GM19397 (cell line): ENCODE results near the gene CYP4A11.
"Not testable (repeated sequence)": the region's sequence is repeated elsewhere in the genome, so short reads cannot be mapped to it uniquely, and the experiment has no call there.

Experiments
- ATAC-seq: cut with Tn5 transposase; IDR thresholded peaks from one replicate; pipeline ENCODE4 v1.9.1; 2021; ENCODE audit warnings: mild to moderate bottlenecking, moderate library complexity; ENCODE audit not compliant: unreplicated experiment

The CYP4A11 gene, protein sequence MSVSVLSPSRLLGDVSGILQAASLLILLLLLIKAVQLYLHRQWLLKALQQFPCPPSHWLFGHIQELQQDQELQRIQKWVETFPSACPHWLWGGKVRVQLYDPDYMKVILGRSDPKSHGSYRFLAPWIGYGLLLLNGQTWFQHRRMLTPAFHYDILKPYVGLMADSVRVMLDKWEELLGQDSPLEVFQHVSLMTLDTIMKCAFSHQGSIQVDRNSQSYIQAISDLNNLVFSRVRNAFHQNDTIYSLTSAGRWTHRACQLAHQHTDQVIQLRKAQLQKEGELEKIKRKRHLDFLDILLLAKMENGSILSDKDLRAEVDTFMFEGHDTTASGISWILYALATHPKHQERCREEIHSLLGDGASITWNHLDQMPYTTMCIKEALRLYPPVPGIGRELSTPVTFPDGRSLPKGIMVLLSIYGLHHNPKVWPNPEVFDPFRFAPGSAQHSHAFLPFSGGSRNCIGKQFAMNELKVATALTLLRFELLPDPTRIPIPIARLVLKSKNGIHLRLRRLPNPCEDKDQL

GRCh38 chr1:46941135-46941694, at the start of gene CYP4A11:
TSS of gene CYP4A11 (minus strand) at chr1:46941476. CDS start at chr1:46941433, 43 bp downstream.
- ATAC-seq, result no peak

DNA sequence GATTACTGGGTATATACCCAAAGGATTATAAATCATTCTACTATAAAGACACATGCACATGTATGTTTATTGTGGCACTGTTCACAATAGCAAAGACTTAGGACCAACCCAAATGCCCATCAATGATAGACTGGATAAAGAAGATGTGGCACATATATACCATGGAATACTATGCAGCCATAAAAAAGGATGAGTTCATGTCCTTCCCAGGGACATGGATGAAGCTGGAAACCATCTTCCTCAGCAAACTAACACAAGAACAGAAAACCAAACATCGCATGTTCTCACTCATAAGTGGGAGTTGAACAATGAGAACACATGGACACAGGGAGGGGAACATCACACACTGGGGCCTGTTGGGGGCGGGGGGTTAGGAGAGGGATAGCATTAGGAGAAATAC, 49.3 kb upstream of the CYP4A11 start:
- ATAC-seq, result not testable (repeated sequence)

DNA sequence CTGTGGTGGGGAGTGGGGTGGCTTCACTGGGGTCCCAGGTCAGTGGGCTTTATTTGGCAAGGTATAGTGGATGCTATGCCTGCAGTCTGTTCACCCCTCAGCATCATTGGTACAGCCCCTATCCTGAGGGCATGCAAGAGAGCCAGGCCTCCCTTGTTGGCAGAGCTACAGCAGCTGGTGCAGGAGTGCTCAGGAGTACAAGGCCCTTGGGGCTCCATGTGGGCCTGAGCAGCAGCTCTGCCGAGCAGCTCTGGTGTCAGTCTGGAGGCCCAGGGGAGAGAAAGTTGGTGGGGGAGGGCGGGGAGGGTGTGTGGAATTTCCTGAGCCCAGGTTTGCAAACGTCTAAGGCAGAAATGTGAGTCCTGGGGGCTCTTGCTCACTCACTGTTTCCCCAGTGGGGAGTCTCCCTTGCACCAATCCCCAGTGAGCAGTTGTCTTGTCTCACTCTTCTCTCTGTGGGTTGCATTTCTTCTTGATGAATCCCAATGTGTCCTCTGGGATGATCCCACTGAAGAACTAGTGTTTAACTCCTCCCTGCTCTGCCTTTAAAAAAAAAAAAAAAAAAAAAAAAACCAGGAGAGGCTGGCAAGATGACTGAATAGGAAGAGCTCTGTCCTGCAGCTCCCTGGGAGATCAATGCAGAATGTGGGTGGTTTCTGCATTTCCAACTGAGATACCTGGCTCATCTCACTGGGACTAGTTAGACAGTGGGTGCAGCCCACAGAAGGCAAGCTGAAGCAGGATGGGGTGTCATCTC, 42.7 kb upstream of the CYP4A11 start:
- ATAC-seq, result no peak

DNA sequence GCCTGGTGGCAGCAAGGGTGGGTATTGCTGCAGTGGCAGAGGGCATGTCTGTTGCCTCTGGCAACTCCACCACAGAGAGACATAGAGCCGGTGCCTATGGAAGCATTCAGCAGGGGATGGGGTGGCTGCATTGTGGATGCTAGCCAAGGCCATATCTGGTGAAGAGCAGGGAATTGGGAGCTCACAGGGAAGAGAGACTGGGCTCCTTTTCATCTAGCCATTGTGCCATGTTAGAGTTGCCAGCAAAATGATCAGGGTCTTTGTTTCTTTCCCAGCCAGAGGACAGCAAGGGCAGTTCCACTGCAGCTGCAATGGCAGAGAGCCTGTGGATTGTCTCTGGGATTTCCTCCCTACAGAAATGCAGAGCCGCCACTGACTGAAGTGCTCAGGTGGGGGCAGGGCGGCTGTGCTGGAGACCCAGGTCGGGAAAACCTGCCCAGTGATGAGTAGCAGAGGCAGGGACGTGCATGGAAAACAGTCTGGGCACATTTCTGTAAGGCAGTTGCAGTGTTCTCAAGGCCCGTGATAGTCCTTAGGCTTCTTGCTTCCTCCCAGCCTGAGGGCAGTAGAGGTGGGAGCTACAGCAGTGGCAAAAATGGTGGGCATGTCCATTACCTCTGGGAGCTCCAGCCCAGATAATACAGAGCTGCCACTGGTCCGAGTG, 42.0 kb upstream of the CYP4A11 start:
- ATAC-seq, result no peak

- no peak for ATAC-seq
These were observed 27.8 kb upstream of the CYP4A11 start for GRCh38 chr1:46969014-46969619.

DNA sequence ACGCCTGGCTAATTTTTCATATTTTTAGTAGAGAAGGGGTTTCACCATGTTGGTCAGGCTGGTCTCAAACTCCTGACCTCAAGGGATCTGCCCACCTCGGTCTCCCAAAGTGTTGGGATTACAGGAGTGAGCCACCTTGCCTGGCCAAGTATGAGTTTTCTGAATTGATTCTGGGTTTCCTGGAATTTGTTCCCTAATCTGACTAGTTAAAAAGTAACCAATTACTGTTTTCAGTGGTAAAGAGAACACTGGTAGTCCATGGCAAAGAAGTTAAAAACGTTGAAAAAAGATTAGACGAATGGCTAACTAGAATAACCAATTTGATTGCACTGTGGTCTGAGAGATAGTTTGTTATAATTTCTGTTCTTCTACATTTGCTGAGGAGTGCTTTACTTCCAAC, 21.0 kb upstream of the CYP4A11 start:
- ATAC-seq, result not testable (repeated sequence)

DNA sequence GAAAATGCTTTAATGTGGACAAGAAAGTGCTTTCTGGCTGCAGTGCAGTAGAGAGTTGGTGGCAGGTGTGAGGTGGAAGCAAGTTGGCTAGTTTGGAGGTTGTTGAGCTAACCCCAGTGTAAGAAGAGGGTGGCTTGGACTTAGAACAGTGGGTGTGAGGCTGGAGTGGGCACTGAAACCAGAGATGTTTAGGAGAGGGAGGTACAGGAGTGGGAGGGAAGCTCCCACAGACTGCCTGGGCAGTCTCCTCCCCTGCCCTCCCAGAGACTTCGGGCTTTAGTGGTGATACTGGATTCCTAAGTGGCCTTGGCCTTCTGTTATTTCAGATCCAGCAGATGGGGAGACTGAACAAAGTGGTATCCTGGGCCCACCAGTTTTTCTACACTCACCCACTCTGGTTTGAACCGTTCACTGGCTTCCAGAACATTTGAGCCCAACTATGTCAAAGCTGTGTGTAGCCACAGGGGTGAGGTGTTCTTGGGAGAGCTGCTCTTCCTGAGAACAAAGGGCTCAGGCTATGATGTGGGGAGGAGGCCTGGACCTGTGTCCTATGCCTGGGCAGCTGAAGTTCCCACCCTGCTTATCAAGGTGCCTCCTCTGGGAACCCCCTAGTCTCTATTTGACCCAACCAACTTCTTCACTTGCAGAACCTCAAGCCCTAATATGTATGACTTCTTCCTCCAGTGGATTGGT, 19.9 kb upstream of the CYP4A11 start:
- no peak for ATAC-seq

DNA sequence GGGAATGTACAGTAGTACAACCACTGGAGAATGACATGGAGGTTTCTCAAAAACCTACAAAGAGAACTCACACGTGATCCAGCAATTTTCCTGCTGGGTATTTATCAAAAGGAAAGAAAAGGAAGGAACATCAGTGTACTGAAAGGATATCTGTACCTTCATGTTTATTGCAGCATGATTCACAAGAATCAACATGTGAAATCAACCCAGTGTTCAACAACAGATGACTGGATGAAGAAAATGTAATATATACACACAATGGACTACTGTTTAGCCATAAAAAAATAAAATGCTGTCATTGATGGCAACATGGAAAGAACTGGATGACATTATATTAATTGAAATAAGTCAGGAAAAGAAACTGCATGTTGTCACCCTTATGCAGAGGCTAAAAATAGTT, 19.0 kb upstream of the CYP4A11 start:
- ATAC-seq, result no peak

GRCh38 chr1:46955116-46955515, 13.8 kb upstream of the CYP4A11 start:
- not testable (repeated sequence) for ATAC-seq

DNA sequence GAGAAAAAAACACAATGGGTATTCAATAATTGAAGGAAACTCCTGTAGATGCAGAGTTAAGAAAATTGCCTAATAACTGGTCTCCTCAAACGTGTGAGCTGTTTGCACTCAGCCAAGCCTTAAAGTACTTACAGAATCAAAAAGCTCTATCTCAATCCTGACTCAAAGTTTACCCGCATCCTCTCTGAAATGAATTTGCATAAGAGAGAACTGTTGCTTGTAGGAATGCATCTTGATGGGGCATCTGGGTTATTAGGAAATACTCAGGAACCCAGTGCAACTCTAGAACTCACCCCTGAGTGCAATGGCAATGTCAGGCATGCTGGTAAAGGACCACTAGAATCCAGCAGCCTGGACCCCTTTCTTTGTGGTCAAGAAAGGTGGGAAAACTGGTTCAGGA, 12.6 kb upstream of the CYP4A11 start:
- not testable (repeated sequence) for ATAC-seq

GRCh38 chr1:46949417-46949666, 8.1 kb upstream of the CYP4A11 start:
- ATAC-seq, result not testable (repeated sequence)

GRCh38 chr1:46948629-46949416, 7.5 kb upstream of the CYP4A11 start:
- ATAC-seq, result no peak

- ATAC-seq, result not testable (repeated sequence)
These were observed 6.4 kb upstream of the CYP4A11 start for GRCh38 chr1:46947706-46948105.

- ATAC-seq, result no peak
These were observed 810 bp upstream of the CYP4A11 start for GRCh38 chr1:46942086-46942485.

DNA sequence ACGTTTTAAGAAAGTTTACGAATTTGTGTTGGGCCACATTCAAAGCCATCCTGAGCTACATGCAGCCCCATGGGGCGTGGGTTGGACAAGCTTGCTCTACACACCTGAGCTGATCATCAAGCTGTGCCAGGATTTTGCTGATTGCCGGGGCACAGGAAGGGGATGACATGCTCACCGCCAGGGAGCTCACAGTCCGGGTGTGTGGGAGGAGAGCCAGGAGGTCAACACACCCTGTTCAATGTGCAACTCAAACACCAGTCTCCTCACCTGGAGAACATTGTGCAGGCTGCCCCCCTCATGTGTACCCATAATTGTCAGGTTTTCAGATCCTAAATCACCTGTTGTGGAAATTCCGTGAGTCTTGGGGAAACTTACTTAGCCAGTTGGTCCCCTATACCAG, 969 bp downstream of the CYP4A11 start:
- ATAC-seq, result no peak

DNA sequence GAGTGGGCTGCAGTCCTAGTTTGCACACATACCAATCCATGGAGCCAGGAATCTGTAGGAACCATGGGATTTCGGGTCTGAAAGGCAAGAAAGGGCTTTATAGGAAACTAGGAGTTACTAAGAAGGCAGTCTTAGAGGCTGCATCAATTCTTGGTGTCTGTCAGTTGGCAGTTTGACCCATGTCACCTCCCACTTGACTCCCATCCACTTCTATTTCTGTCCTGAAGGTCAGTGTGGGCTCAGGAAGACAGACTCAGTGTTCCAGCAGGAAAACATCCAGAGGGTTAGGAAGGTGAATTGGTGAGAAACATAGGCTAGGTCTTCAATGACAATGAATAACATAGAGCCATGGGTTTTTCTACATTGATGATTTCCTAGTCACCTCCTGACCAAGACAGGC, 4.0 kb downstream of the CYP4A11 start:
- ATAC-seq, result no peak

DNA sequence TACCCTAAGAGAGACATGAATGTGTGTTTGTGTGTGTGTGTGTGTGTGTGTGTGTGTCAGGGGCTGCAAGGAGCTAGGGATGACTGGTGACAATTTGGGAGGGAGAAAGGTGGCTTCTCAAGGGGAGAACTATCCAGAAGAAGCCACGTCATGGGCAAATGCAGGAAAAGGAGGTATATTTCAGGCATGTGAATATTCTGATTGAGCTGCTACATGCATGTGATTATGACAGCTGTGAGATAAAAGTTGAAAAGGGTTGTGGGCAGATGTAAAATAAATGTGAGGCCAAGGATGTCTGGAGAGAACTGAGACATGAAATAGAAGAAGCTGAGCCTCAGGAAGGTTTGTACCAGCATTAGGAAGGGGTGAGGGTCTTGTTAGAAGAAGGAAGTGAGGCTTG, 4.5 kb downstream of the CYP4A11 start:
- no peak for ATAC-seq

DNA sequence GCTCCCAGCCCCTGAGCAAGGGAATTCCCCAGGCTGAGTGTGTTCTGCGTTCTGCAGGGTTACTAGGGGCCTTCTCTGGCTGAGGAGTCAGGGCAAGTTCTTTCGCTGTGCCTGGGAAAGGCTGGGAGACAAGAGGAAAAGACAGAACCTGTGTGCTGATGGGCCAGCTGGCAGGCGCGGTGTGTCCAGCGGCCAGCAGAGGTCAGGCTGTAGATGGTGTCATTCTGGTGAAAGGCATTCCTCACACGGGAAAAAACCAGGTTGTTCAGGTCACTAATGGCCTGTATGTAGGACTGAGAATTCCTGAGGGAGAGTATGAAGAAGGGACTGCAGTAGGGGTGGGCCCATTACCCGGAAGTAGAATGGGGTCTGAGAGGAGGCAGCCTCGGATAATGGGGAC, 6.4 kb downstream of the CYP4A11 start:
- ATAC-seq, result not testable (repeated sequence)

DNA sequence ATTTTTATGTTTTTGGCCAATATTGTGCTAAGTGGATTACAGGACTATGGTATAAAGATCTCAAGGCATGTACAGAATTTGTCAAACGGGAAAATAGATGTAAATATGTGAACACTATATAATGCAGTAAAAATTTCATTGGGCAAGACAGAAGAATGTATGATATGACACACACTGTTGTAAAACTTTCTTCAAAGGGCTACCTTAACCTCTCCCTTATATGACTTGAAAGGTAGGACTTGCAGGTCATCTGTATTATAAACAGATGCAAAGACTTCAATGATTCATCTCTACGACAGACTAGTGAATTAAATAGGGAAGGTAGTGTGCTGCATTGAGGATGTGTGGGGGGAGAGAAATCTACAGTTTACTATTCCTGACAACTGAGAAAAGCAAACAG, 9.3 kb downstream of the CYP4A11 start:
- ATAC-seq, result not testable (repeated sequence)

DNA sequence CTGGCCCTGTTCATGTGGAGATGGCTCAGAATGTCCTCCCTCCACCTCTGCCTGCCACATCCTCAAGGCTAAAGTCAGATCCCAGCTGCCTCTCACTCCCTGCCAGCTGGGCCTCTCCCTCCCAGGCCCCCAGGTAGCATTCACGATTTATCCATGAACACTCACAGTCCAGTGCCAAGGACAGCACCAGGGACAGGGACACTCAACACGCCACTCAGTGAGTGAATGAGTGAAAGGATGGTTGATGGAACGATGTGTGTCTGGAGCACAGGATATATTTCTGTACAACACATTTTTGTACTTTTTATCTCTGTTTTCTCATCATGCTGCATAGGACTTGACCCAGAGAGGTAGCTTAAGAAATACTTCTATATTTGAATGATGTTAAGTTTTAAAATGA, 10.1 kb downstream of the CYP4A11 start:
- no peak for ATAC-seq
